Hematopoietic multipotent progenitor cell treated with erythropoietin and hydrocortisone succinate and interleukin-3 and kit ligand, for 17 days (in vitro differentiated cells): ENCODE measurements around the gene ENTPD6.
A peak's percentile ranks its signal among the peaks of the same experiment; 100 is the strongest.
"Not testable (repeated sequence)": the region's sequence is repeated elsewhere in the genome, so short reads cannot be mapped to it uniquely, and the experiment has no call there.

ENCODE experiments used
- DNase-seq: peaks from one replicate; pipeline ENCODE4 v3.0.0-alpha.2; 2015; ENCODE audit warnings: low spot score

ENTPD6 gene

GRCh38 chr20:25223765-25224720, 28.5 kb downstream of the ENTPD6 start:
- DNase-seq: no peak

- DNase-seq: no peak
Observed at GRCh38 chr20:25224941-25225340, 29.4 kb downstream of the ENTPD6 start.

DNA sequence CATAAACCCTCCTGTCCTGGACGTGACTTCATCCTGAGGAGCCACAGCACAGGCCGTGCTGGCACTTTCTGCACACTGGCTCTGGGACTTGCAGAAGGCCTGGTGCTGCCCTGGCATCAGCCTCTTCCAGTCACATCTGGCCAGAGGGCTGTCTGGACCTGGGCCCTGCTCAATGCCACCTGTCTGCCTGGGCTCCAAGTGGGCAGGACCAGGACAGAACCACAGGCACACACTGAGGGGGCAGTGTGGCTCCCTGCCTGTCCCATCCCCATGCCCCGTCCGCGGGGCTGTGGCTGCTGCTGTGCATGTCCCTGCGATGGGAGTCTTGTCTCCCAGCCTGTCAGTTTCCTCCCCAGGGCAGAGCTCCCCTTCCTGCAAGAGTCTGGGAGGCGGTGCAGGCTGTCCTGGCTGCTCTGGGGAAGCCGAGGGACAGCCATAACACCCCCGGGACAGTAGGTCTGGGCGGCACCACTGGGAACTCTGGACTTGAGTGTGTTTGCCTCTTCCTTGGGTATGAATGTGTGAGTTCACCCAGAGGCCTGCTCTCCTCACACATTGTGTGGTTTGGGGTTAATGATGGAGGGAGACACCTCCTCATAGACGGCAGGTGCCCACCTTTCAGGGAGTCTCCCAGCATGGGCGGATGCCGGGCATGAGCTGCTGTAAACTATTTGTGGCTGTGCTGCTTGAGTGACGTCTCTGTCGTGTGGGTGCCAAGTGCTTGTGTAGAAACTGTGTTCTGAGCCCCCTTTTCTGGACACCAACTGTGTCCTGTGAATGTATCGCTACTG, 30.3 kb downstream of the ENTPD6 start:
- DNase-seq: no peak

DNA sequence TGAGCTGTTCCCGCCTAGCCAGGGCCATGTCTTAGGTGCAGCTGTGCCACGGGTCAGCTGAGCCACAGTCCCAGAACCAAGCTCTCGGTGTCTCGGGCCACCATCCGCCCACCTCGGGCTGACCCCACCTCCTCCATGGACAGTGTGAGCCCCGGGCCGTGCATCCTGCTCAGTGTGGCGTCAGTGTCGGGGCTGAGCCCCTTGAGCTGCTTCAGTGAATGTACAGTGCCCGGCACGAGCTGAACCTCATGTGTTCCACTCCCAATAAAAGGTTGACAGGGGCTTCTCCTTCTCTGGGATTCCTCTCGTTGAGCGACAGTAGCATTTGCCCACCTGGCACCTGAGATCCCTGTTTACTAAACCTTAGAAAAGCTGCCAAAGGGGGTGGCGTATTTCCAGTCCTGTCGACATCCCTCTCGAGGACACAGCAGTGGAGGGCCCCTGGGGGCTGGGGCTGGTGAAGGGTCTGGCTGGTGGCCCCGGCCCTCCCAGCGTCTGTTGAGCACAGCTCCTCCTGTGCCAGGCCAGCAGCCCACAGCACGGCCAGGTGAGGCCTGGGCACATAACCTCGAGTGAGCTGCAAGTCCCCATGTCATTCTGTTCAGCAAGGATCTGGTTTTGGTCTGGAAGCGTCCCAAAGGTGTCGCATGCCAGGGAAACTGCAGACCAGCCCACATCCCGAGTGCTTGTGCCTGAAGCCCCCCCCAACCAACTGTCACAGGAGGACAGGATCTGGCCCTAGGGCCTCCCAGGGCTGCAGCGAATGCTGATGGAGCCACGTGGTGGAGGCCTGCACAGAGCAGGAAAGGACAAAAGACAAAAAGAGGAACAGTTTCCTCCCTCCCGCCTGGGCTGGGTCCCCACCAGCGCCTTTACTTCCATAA, 31.2 kb downstream of the ENTPD6 start:
- no peak for DNase-seq

DNA sequence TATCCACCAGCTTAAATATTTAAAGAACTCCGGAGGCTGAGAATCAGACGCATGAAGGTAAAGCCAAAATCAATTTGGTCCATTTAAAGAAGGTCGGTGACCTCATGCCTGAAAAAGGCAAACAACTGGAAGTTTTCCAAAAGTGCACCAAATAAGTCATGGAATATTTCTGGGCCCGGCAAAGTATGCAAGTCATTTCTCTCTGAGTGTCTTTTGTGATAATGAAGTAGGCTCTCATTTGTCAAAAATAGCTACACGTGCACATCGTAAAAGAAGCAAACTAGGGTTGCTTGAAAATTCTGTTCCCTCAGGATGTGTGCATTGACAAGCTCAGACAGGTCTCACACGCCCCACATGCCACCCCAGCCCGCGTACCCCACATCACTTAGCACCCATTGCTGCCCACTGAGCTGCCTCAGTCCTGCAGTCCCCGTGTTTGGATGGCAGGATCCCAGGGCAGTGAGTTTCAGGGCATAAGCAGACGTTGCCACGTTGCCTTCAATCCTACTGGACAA, 31.9 kb downstream of the ENTPD6 start:
- DNase-seq: peak; percentile 72

DNA sequence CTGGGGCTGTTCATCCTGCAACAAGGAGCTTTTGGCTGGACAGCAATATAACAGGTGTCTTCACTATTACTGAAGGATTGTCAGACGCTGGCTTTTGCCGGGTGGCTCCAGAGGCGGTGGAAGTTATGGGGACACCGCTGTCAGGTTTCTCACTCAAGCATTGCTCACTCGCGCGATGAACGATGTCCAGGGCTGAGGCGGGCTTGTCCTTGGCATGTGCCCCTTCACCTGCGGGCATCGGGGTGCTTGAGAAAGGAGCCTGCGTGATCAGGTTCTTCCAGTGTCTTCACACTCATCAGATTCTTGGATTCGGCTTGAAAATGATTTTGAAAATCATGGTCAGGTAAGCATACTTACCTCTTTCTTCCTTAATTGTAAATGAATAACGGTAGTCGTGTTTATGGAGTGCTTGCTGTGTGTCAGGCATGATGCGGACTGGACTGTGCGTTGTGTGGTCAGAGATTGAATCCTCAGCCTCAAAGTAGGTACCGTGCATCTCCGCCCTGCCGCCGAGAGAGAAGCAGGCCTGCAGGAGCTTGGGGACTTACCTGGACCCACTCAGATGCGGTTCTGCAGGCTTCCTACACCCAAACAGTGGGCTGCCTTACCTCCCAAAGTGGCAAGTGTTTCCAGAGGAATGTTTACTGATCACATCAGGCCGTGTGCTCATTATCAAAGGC, 34.1 kb downstream of the ENTPD6 start:
- no peak for DNase-seq

DNA sequence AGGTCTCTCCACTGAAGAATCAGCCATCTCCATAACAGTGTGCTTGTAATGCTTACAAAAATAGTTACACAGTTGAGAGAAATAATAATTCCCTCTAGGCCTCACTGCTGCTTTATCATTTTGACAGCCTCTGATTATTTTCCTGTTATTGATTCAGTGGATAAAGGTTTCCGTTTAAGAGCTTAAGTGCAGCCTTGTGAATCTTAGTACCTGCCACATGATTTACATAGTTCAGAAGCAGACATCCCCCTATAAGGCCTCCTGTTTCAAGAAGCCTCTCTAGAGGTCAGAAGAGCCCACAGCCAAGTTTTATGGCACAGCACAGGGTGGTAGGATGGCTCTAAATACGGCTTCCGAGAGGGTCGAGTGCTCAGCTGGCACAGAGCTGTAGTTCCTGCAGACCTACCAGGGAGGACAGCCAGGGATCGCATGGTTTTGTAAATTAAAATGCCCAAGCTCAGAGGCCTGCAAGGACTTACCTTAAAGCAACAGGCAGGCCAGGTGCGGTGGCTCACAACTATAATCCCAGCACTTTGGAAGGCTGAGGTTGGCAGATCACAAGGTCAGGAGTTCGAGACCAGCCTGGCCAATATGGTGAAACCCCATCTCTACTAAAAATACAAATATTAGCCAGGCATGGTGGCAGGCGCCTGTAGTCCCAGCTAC, 34.8 kb downstream of the ENTPD6 start:
- DNase-seq: no peak

DNA sequence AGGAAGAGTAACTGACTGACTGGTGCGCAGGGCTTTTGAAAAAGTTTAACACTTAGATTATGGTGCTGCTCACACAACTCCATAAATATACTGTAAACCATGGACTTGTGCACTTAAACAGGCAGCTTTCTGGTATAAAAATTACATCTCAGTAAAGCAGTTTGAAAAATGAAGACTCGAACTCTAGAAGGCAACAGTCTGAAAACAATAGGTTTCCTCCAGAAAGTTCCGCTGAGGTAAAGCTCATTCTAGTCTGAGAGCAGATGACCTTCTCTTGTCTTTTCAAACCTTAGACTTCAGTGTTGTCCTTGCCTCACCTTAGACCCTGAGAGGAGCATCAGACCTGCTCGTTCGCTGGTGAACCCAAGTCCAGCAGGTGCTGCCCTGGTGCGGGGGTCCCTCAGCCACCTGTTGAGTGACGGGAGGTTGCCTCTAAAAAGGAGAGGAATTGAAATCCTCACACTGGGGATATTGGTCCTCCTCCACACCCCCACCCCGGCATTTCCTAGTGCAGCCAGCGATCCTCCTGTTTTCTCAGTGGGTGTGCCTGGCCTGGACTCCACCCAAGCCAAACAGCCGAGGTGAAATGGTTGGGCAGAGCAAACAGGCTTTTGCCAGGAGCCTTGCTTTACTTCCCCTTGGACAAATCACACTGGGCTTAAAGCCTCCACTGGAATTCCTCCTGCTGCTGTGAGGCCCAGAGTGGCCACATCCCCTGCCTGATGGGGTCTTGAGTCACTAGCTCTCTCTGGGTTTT, 37.7 kb downstream of the ENTPD6 start:
- no peak for DNase-seq

GRCh38 chr20:25234009-25234849, 38.7 kb downstream of the ENTPD6 start:
- not testable (repeated sequence) for DNase-seq

- DNase-seq: no peak
Observed at GRCh38 chr20:25236450-25237304, 41.2 kb downstream of the ENTPD6 start.

DNA sequence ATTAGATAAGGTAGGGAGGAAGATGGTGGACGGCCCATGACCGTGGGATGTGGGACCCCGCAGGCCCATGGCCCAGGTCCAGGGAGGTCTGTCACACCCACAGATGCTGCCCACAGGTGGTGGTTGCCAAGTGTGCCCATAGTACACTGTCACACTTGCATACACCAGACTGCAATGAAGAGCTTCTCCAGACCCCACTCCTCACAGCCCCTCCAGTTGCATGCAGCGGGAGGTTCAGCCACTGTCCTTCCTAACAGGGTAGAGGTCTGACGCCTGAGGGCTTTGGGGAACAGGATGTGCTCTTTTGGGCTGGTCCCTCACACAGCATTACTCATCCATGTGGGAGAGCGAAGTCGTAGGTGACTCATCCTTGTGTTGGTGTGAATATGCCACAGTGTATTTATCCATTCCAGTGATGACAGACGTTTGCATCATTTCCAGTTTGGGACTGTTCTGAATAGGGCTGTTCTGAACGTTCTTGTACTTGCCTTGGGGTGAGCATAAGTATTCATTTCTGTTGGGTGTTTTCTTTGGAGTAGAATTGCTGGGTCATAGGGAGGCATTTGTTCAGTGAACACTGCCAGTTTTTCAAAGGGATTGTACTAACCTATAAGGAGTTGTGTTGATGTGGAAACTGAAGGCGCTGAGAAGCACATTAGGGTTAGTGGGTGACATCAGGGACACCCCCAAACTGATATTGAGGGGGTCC, 42.3 kb downstream of the ENTPD6 start:
- DNase-seq: peak; percentile 47

DNA sequence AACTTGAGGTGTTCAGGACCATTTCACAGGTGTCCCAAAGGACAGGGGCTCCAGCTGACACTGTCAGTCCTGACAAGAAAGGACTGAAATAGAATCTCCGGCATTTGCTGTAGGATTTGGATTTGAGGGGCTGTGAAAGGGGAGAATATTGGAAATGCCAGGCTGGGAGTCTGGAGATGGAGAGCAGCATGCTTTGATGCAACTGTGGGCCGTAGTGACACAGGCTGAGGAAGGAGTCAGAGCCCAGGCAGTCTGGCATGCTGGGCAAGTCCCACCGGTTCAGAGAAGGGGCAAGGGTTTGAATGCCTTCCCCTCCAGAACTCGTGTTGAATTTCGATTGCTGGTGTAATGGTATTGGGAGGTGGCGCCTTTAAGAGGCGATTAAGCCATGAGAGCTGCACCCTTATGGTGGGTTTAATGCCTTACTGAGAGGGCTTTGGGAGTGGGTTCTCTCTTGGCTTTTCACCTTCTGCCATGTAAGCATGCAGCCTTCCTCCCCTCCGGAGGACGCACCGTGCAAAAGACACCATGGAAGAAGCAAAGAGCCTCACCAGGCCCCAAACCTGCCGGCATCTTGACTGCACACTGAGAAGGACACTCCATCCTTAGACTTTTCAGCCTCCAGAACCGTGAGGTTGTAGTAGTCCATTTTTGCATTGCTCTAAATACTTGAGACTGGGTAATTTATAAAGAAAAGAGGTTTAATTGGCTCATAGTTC, 43.0 kb downstream of the ENTPD6 start:
- no peak for DNase-seq

DNA sequence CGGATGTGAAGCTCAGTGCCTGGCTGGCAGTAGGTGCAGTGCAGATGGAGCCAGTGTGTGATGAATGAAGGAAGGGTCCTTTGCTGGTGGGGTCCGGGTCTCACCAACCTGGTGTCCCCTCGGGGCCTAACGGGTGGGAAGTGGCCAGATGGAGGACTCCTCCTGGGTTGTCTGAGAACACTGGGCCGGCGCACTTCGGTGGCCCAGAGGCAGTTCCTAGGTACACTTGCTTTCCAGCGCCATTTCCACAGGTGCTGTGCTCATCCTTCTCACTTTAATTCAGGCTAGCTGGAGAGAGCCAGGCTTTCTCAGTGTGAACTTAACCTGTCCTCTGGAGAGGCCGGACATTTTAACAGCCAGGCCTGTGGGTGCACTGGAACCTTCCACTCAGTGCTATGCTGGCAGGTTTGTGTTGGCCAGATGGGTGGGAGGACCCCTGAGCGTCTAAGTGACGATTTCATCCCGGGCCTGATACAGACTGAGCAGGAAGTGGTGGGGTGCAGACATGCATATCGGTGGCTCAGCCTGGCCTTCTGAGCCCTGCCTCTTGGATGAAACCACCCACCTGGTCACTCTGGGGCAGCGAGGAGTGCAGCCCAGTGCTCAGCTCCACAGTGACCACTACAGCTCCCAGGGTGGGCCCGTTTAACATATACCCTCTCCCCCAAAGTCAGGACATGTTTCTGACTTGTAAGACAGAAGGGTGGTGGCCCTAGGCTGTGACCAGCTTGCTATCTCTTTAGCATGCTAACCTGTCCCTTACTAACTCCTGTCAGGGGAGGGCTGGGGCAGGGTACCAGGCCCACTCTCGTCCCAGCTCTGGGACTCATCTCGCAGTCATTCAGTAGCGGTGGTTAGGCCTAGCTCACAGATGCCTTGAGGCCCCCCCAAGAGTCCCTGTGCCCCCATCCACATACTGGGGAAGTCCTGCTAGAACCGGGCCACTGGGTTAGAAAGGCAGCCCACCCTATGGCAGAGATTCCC, 44.2 kb downstream of the ENTPD6 start:
- DNase-seq: no peak

- DNase-seq: not testable (repeated sequence)
Observed at GRCh38 chr20:25240851-25241658, 45.5 kb downstream of the ENTPD6 start.

GRCh38 chr20:25241659-25241955, 46.1 kb downstream of the ENTPD6 start:
- DNase-seq: not testable (repeated sequence)
